HG03095 (cell line): ENCODE measurements around the gene DDX39B.
"Not testable (repeated sequence)": the region's sequence is repeated elsewhere in the genome, so short reads cannot be mapped to it uniquely, and the experiment has no call there.

Source experiments
- ATAC-seq: cut with Tn5 transposase; IDR thresholded peaks from one replicate; pipeline ENCODE4 v1.9.1; 2021; ENCODE audit warnings: moderate library complexity; ENCODE audit not compliant: unreplicated experiment

Gene DDX39B

GRCh38 chr6:31541658-31542521, at the start of gene DDX39B:
TSS of gene DDX39B (minus strand) at chr6:31542003. CDS start at chr6:31540532, 1,471 bp downstream.
- peak; percentile 46 for ATAC-seq

DNA sequence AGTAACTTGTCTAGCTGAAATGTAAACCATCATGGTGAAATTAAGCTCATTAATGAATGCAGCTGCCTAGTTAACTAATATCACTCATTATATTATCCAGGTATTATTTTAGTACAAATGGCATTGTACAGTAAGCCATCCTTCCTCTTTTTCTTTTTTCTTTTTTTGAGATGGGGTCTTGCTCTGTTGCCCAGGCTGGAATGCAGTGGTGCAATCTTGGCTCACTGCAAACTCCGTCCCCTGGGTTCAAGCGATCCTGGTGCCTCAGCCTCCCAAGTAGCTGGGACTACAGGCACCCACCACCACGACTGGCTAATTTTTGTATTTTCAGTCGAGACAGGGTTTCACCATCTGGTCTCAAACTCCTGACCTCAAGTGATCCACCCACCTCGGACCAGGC, 48.9 kb upstream of the DDX39B start:
- not testable (repeated sequence) for ATAC-seq

DNA sequence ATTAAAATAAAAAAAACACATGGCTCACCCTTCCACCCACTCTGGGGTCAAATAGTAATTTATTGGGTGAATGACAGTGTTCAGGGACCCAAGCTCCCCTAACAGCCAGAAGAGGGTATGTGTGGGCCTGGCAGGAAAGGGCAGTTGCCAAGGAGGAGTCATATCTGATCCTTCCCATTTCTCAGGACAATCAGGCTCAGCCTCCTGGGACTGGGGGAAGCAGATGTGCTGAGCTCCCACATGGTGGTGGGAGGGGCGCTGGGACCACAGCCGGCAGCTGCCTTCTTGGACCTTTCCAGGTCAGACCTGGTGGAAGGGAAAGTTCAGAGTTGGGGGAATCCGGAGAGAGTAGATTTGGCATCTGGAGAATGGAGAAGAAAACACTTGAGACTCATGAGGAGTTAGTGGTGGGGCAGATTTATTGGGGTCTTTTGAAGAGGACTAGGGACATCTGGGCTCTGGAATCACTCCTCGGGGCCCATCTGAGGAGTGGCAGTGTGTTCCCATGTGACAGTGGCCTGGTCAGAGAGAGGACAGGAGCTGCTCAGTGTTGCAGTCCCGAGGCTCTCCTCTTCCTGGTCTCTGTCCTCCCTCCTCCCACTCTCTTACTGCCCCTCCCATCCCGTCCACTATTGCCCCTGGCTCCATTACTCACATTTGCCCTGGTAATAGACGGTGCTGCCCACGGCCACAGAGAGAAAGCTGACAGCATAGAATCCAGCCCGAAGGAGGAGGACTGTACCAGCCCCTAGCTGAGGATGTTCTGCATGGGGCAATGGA, 47.3 kb upstream of the DDX39B start:
- ATAC-seq, result no peak

- ATAC-seq, result no peak
Observed at GRCh38 chr6:31587791-31588777, 46.3 kb upstream of the DDX39B start.

- ATAC-seq, result no peak
Observed at GRCh38 chr6:31586599-31587281, 44.9 kb upstream of the DDX39B start.

- ATAC-seq, result no peak
Observed at GRCh38 chr6:31586008-31586407, 44.2 kb upstream of the DDX39B start, which contains the start of gene LST1. TSS of gene LST1 (plus strand) at chr6:31586277. CDS start at chr6:31587300, 1,023 bp downstream.

- no peak for ATAC-seq
Observed at GRCh38 chr6:31585491-31585890, 43.7 kb upstream of the DDX39B start.

DNA sequence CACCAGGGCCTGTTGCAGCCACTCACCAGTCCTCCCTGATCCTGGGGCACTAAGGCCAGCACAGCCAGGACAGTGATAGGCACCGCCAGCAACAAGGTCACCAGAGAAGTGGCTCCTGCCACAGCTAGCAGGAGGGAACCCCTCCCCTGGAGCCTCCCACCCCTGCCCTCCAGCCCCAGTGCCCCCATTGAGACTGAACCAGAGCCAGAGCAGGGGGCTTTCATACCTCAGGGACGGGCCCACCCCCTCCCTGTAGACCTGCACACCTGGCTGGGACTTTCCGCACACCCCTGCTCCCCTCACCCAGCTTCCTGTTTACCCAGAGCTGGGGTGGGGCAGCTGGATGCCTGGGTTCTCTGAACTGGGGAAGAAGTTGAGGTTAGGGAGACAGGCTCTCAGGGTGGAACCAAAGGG, 40.4 kb upstream of the DDX39B start, which contains the start of gene LTB:
Gene LTB, minus strand, starts transcription at position 195 of the 414 bp plus-strand sequence. Its CDS starts 7 bp downstream, at position 188.
- ATAC-seq, result no peak

DNA sequence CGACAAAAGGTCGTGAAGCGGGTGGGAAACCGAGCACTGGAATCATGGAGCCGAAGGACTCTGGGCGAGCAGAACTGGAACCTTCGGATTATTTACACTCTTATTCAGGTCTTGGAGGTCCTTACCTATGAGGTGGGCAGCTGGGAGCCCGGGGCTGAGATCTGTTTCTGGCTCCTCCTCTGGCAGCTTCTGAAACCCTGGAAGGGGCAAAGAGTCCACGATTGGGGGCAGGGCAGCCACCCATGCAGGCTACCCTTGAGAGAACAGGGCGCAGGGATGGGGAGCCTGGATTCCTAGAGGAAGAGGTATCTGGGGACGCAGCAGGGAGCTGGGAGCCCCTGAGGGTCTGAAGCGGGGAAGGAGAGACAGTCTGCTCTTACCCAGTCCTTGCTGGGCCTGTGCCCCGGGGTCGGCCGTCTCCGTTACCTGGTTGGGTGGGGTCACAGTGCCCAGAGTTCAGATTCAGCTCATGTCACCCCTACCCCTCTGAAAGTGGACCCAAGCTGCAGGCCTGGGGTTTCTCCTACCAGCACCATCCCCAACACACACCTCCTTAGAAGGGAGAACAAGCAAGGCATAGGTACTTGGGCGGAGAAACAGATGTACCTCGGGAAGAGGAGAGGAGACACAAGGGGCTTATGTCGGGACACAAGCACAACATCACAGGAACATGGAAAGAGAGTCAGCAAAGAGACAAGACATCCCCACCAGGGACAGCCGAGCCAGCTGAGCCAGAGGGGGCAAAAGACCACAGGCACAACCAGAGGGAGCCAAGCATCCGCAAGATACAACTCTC, 39.8 kb upstream of the DDX39B start:
- no peak for ATAC-seq

- ATAC-seq, result peak; percentile 50
Observed at GRCh38 chr6:31580807-31581433, 39.1 kb upstream of the DDX39B start.

DNA sequence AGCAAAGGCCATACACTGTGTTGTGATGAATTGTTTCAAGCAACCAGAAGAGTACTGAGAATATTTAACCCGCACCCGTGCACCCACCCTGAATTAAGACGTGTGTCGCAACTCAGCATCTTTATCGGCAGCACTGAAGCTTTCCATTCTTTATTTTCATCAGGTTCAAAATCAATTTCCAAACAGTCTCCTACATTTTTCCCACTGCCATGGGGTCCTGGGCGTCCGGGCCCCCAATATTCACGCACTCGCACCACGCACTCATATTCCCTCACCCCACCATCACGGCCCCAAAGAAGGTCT, 38.6 kb upstream of the DDX39B start:
- ATAC-seq, result no peak

- no peak for ATAC-seq
Observed at GRCh38 chr6:31579546-31580437, 38.0 kb upstream of the DDX39B start.

DNA sequence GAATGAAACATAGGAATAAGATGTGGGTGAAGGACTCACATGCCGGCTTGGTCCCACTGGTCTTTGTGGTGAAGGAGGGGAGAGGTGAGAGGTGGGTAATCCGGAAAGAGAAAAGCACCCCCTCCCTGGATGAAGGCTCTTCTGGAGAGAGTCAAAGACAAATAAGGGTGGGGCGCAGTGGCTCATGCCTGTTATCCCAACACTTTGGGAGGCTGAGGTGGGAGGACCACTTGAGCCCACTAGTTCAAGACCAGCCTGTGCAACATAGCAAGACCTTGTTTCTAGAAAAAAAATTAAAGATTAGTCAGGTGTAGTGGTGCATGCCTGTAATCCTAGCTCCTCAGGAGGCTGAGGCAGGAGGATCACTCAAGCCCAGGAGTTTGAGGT, 37.3 kb upstream of the DDX39B start:
- no peak for ATAC-seq

DNA sequence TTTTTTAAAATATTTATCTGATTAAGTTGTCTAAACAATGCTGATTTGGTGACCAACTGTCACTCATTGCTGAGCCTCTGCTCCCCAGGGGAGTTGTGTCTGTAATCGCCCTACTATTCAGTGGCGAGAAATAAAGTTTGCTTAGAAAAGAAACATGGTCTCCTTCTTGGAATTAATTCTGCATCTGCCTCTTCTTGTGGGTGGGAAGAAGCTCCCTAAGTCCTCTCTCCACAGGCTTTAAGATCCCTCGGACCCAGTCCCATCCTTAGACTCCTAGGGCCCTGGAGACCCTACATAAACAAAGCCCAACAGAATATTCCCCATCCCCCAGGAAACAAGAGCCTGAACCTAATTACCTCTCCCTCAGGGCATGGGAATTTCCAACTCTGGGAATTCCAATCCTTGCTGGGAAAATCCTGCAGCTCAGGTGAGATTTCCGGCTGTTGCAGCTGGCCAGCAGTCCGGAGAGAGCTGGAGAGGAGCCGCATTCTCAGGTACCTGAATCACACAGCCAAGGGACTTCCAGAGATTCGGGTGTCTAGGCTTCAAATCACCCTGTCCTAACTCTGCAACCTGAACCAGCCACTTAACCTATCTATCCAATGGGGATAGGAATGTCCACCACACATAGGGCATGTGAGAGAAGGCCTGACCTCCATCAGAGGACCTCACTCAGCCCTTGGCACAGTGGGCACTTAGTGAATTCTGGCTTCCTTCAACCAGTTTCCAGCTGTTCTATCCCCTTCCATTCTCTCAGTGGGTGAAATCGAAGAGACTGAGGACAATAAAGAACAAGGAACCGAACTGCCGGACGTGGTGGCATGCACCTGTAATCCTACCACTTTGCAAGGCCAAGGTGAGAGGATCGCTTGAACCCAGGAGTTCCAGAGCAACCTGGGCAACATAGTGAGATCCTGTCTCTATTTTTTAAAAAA, 36.6 kb upstream of the DDX39B start:
- ATAC-seq, result no peak

GRCh38 chr6:31577579-31577966, 35.8 kb upstream of the DDX39B start:
- ATAC-seq, result no peak

- no peak for ATAC-seq
Observed at GRCh38 chr6:31576897-31577578, 35.2 kb upstream of the DDX39B start.
